ENCODE measurements around the gene NELL1. TPM values are rescaled to one million over a fixed set of nuclear protein-coding genes. Genes with fewer than 3 reads are reported as not detected.

Gene NELL1
- total and polyA plus RNA-seq, 2 experiments from 2014 or later = 2.1 to 7.7 TPM

GRCh38 chr11:21534288-21534687 is 864.9 kb downstream of the NELL1 start:
- DNase-seq (ENCODE audit: low read depth in 1 of 2, low spot score in 1 of 2) = no peak
- H3K4me3 ChIP-seq = no peak overlapping the region
- TF ChIP-seq CTCF (IDR thresholded peaks at IDR 0.05; ENCODE audit: low read depth, low read length) = no peak

GRCh38 chr11:21537980-21538379 is 868.6 kb downstream of the NELL1 start:
- no peaks in the 10 kb centered on the region for H3K9me3 ChIP-seq (ENCODE audit: low read depth)
- H3K27ac ChIP-seq = no peak overlapping the region
- no peaks in the 10 kb centered on the region for H3K36me3 ChIP-seq
- H3K27me3 ChIP-seq = no peaks in the 10 kb centered on the region
- H3K4me3 ChIP-seq = no peak overlapping the region
- DNase-seq (ENCODE audit: low read depth in 1 of 2, low spot score in 1 of 2) = no peak
- H3K4me1 ChIP-seq (ENCODE audit: low read depth) = no peaks in the 10 kb centered on the region
- TF ChIP-seq CTCF (IDR thresholded peaks at IDR 0.05; ENCODE audit: low read depth, low read length) = no peak

More at GRCh38 chr11:21534288-21534687, 864.9 kb downstream of the NELL1 start:
- H3K4me1 ChIP-seq (ENCODE audit: low read depth) = no peaks in the 10 kb centered on the region
- no peaks in the 10 kb centered on the region for H3K9me3 ChIP-seq (ENCODE audit: low read depth)
- H3K27ac ChIP-seq = no peak overlapping the region
- H3K27me3 ChIP-seq = no peaks in the 10 kb centered on the region
- no peaks in the 10 kb centered on the region for H3K36me3 ChIP-seq

- Histone ChIP-seq H3K36me3 (no peaks in the 10 kb centered on the region), H3K9me3 (ENCODE audit: low read depth) (no peaks in the 10 kb centered on the region), H3K4me3 (no peak overlapping the region), H3K27ac (no peak overlapping the region), H3K27me3 (no peaks in the 10 kb centered on the region), H3K4me1 (ENCODE audit: low read depth) (no peaks in the 10 kb centered on the region)
- TF ChIP-seq CTCF (IDR thresholded peaks at IDR 0.05; ENCODE audit: low read depth, low read length) = no peak
- DNase-seq (ENCODE audit: low read depth in 1 of 2, low spot score in 1 of 2) = no peak
Observed at GRCh38 chr11:21541187-21541751, 871.9 kb downstream of the NELL1 start.

- no peak for DNase-seq (ENCODE audit: low read depth in 1 of 2, low spot score in 1 of 2)
- no peaks in the 10 kb centered on the region for H3K4me1 ChIP-seq (ENCODE audit: low read depth)
- H3K27ac ChIP-seq = no peak overlapping the region
- H3K4me3 ChIP-seq = no peak overlapping the region
- H3K27me3 ChIP-seq = no peaks in the 10 kb centered on the region
- no peaks in the 10 kb centered on the region for H3K9me3 ChIP-seq (ENCODE audit: low read depth)
- H3K36me3 ChIP-seq = no peaks in the 10 kb centered on the region
- TF ChIP-seq CTCF (IDR thresholded peaks at IDR 0.05; ENCODE audit: low read depth, low read length) = no peak
Observed at GRCh38 chr11:21543901-21544300, 874.5 kb downstream of the NELL1 start.

- H3K27me3 ChIP-seq = no peaks in the 10 kb centered on the region
- no peak overlapping the region for H3K27ac ChIP-seq
- DNase-seq (ENCODE audit: low read depth in 1 of 2, low spot score in 1 of 2) = no peak
- H3K4me1 ChIP-seq (ENCODE audit: low read depth) = no peaks in the 10 kb centered on the region
- no peak for TF ChIP-seq CTCF (IDR thresholded peaks at IDR 0.05; ENCODE audit: low read depth, low read length)
- H3K4me3 ChIP-seq = no peak overlapping the region
- no peaks in the 10 kb centered on the region for H3K9me3 ChIP-seq (ENCODE audit: low read depth)
- no peaks in the 10 kb centered on the region for H3K36me3 ChIP-seq
Observed at GRCh38 chr11:21545699-21546098, 876.3 kb downstream of the NELL1 start.

Measured in cardiac muscle cell (in vitro differentiated cells and primary cell).